ENCODE measurements around the gene KIAA1191.

Gene KIAA1191

GRCh38 chr5:176365351-176366231 is 4.0 kb upstream of the KIAA1191 start, which contains the start of gene ARL10:
Gene ARL10, plus strand, starts transcription at chr5:176365487. Its CDS starts 77 bp downstream, at chr5:176365564.
- peak in 2 of 3 donors; percentile 37 to 62 for DNase-seq

GRCh38 chr5:176364765-176365350 is 3.3 kb upstream of the KIAA1191 start:
- no peak for DNase-seq

GRCh38 chr5:176362233-176362490 is 598 bp upstream of the KIAA1191 start:
- DNase-seq = no peak

- peak in 2 of 3 donors; percentile 14 to 34 for DNase-seq
These were observed 599 bp downstream of the KIAA1191 start for GRCh38 chr5:176360894-176361436.

DNA sequence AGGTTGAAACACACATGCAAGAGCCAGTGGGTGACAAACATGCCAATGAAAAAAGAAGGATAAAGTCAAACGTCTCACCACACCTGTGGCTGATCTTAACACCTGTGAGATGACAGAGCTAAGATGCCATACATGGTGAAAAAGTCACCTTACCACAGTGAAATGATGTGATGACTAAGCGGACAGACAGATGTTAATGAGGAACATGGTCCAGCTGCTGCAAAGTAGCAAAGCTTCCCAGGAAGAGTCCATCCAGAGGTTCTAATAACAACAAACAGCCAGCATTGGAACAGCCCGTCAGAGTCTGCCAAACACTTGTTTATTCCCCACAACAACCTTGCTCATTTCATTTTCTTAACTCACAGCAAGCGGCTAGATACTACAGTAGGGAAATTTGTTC is 1.9 kb downstream of the KIAA1191 start:
- DNase-seq = no peak

- no peak for DNase-seq
These were observed 5.4 kb downstream of the KIAA1191 start for GRCh38 chr5:176356179-176356566.

GRCh38 chr5:176355400-176356178 is 6.0 kb downstream of the KIAA1191 start:
- no peak for DNase-seq

DNA sequence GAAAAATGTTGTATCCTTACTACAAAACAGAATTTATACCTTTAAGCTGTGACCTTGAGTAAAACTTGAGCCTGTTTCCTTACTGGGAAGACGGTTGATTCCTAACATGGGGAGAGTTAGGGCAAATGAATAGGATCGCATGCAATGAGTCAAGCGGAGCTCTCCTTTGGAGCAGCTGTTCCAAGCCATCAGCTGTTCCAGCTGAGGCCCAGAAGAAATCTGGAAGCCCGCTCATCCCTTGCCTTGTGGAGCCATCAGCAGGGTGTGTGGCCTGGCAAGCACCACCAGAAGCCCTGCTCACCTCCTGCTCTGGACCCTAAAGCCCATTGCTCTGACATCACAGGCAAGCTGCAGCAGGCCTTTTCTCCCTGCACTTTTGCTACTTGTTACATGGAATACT is 8.0 kb downstream of the KIAA1191 start:
- DNase-seq = no peak

DNA sequence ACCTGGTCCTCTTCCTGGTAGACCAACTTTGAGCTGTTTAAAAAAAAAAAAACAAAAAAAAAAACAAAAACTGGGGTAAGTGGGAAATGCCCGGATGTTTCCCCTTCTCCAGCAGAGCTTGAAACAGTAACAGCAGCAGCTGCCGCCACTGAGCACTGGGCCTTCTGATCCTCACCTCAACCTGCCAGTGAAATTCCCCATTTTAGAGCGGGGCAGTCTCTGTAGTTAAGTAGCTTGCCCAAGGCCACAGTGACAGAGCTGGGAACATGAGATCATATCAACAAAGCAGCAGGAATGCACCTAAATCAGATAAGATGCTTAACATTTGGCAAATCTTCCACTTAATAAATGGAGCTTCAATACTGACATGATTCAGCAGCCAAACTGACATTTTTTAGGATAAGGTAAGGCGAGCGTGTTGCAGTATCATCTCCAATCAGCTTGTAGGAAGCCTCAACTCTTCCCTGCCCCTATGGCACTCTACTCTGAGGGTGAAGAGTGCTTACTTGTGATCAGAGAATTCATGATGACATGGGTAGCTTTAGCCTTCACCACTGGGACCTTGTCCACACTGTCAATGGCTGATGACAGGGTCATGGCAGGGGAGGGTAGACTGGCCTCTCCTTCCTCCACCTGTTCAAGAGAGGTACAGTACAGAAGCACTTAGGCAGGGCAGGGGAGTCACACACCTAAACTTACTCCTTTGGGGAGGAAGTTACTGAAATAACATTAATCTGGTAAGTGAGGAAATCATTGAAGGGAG is 9.3 kb downstream of the KIAA1191 start:
- DNase-seq = no peak

- no peak for DNase-seq
These were observed 11.1 kb downstream of the KIAA1191 start for GRCh38 chr5:176350416-176350815.

DNA sequence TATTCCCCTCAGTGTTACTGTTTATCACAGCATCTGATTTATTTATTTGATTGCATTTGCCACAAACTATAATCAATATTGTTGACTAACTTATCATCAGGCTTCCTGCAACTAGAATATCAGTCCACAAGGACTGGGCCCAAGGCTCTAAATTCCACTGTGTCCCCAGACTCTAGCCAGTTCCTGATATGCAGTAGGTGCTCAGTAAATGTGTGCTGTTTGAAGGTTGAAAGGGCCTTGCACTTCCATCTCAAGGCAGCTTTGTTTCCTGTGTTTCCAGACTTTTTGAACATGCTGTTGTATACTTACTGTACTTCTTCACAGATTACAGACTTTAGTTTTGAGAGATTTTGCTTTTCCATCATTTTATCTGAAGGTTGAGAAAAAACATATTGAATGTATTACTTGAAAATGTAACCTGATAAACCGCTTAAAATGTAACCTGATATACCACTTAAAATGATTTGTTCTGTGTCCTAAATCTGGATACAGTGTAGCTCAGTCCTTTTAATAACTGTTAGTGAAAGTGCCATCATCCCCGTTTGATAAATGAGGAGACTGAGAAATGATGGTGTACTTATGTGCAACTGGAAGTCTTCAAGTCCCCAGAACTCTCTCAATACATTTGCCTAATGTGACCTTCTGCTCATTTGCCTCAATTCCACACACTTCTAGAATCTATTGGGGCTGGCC is 18.7 kb downstream of the KIAA1191 start:
- DNase-seq = no peak

DNA sequence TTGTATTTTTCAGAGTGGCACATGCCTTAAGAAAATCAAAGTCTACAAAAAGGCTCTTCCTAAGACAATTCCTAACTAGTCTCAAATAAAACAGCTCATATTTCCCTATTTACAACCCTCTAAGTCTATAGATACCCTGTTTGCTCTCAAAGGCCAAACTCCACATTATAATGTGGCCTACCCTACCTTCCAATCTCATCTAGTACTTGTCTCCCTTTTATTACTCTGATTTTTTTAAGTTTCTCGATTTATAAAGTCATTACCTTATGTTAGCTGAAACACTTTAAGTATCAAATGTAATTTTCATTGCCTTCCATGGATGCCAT is 19.4 kb downstream of the KIAA1191 start:
- DNase-seq = no peak

DNA sequence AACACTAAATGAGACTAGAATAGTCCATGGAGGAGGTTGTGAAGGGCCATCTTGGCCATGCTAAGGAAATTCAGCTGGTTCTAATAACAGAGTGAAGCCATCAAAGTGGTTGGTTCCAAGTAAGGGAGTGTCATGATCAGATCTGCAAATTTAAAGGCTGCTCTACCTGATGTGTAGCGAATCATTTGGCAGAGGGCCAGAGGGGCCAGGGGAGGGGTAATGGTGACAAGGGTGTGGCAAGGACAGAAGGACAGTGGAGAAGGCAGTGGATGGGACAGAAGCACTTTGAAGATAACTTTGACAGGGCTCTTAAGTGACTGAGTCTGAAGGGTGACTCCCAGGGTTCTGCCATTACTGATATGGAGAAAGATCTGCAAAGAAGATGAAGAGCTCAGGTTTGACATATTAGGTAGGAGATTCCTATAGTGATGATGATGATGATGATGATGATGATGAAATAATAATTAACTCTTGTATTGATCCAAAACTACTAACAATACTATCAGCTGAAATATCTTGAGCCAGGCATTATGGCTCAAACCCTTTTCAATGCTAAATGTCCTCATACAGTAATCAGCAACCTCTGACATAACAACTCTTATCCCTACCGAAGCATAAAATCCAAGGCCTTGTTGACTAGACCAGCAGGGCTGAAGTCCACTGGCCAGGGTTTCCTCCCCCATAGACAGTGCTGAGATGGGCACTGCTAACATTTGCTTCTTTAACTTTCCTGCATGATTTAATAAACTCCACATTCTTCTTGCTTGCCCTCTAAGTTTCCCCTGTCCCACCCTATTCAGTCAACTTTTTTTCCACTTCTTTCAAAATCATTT is 20.0 kb downstream of the KIAA1191 start:
- no peak for DNase-seq

DNA sequence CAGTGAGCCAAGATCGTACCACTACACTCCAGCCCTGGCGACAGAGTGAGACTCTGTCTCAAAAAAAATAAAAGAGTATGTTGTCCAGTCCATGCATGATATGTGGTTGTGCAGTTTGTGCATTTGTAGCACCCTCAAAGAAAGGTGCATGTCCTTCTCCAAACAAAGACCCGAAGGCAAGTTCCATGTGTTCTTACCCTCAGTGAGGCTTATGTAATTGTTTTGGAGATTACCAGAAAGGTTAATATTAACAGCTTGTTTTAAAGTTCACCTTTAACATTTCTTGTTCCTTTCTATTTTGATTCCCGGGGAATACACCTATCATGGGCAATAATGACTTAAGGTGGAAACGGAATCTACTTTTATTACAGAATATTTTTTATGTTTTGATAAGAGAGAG is 22.3 kb downstream of the KIAA1191 start:
- DNase-seq = no peak

GRCh38 chr5:176337913-176338312 is 23.7 kb downstream of the KIAA1191 start:
- DNase-seq = no peak

GRCh38 chr5:176334031-176334770 is 27.4 kb downstream of the KIAA1191 start:
- DNase-seq = no peak

DNA sequence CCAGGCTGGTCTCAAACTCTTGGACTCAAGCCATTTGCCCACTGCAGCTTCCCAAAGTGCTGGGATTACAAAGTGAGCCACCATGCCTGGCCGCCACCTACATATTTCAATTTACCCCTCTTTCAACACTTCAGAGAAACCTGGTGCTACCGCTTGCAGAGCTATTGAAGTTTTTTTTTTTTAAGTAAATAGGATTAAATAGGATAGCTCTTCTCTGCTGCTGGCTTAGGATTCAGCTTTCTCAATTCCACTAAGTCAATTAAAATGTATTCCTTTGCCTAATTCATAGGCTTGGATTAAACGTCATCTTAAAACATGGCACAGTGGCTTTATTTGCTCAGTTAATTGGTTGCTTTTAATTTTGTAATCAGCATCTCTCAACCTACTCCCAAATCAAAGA is 41.0 kb downstream of the KIAA1191 start:
- DNase-seq = no peak

GRCh38 chr5:176319827-176320554 is 41.6 kb downstream of the KIAA1191 start:
- DNase-seq = peak in 1 of 3 donors; percentile 7

DNA sequence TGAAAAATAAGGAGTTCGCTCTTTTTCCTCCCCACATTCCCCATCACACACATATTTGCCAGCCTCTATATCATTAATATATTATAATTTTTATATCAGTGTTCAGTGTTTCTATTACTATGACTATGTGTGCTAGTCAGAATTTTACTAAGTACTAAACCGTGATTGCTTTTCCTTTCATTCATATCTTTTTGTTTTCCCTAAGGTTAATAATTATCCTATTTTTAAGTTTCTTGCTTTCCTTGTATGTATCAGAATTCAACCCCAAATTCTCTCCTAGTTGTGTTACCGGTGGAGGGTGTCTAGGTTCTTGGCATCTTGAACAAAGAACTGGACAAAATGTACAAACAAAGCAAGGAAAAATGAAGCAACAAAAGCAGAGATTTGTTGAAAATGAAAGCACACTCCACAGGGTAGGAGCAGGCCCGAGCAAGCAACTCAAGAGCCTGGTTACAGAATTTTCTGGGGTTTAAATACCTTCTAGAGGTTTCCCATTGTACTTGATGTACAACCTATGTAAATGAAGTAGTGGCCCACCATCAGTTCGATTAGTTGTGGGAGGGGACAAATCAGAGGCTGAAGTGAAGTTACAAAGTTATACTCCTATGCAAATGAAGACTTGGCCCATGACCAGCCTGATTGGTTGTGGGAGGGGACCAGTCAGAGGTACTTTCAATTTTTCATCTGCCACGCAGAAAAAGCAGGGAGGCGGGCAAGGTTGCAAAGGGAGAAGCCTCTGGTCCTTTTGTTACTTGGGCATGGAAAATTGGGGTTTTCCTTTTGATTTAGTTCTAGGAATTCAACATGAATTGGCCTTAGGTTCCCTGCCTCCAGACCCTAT is 43.8 kb downstream of the KIAA1191 start:
- DNase-seq = no peak
